ENCODE data around the gene UQCC2.

The UQCC2 gene

DNA sequence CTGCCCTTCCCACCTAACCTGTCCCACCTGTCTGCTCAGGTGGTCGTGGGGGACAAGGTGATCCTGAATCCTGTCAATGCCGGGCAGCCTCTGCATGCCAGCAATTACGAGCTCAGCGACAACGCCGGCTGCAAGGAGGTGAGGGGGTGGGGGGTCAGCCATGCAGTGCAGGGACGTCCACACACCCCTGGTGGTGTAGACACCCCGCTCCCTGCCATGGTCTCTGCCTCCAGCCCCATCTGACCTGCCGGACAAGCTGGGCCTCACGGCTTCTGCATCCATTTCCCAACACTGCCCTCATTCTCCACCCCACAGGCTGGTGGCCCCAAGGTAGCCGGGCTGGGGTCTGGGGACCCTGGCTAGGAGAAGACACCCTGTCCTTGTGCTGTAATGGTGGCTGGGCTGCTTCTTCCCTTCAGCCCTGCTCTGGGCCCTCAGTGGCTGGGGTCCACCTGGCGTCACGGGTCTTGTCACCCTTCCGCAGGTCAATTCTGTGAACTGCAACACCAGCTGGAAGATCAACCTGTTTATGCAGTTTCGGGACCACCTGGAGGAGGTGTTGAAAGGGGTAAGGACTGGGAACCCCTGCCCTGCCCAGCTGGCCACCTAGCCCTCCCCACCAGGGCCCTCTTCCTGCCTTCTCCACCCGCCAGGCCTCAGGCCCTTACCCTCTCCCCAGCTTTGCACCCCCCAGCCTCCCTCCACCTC, 52.4 kb downstream of the UQCC2 start:
- H3K36me3 ChIP-seq (ENCODE audit: control insufficient read depth, insufficient read depth, low read length): peaks cover 65% of the 10 kb centered on the region
- no peak for DNase-seq
- no peaks in the 10 kb centered on the region for H3K9me3 ChIP-seq (ENCODE audit: control insufficient read depth, low read length)
- no peak overlapping the region for H3K4me3 ChIP-seq (ENCODE audit: insufficient read depth, low read depth, low read length, poor library complexity, severe bottlenecking)
- H3K4me1 ChIP-seq (ENCODE audit: control insufficient read depth, insufficient read depth, low read length, poor library complexity, severe bottlenecking): no peaks in the 10 kb centered on the region
- H3K27me3 ChIP-seq (replicated peaks; ENCODE audit: control insufficient read depth, insufficient read depth, low read length, poor library complexity, severe bottlenecking): no peaks in the 10 kb centered on the region
- no peak overlapping the region for H3K27ac ChIP-seq (ENCODE audit: insufficient read depth, low read length, poor library complexity, severe bottlenecking)

- Histone ChIP-seq H3K27ac (ENCODE audit: insufficient read depth, low read length, poor library complexity, severe bottlenecking) (no peak overlapping the region), H3K36me3 (ENCODE audit: control insufficient read depth, insufficient read depth, low read length) (peaks cover 58% of the 10 kb centered on the region), H3K4me3 (ENCODE audit: insufficient read depth, low read depth, low read length, poor library complexity, severe bottlenecking) (no peak overlapping the region), H3K4me1 (ENCODE audit: control insufficient read depth, insufficient read depth, low read length, poor library complexity, severe bottlenecking) (no peaks in the 10 kb centered on the region), H3K9me3 (ENCODE audit: control insufficient read depth, low read length) (no peaks in the 10 kb centered on the region), H3K27me3 (replicated peaks; ENCODE audit: control insufficient read depth, insufficient read depth, low read length, poor library complexity, severe bottlenecking) (no peaks in the 10 kb centered on the region)
- no peak for DNase-seq
Observed at GRCh38 chr6:33656844-33657243, 54.7 kb downstream of the UQCC2 start.

- DNase-seq: no peak
- no peaks in the 10 kb centered on the region for H3K4me1 ChIP-seq (ENCODE audit: control insufficient read depth, insufficient read depth, low read length, poor library complexity, severe bottlenecking)
- H3K27ac ChIP-seq (ENCODE audit: insufficient read depth, low read length, poor library complexity, severe bottlenecking): no peak overlapping the region
- no peaks in the 10 kb centered on the region for H3K27me3 ChIP-seq (replicated peaks; ENCODE audit: control insufficient read depth, insufficient read depth, low read length, poor library complexity, severe bottlenecking)
- peaks cover 55% of the 10 kb centered on the region for H3K36me3 ChIP-seq (ENCODE audit: control insufficient read depth, insufficient read depth, low read length)
- no peak overlapping the region for H3K4me3 ChIP-seq (ENCODE audit: insufficient read depth, low read depth, low read length, poor library complexity, severe bottlenecking)
- H3K9me3 ChIP-seq (ENCODE audit: control insufficient read depth, low read length): no peaks in the 10 kb centered on the region
Observed at GRCh38 chr6:33654831-33655554, 56.5 kb downstream of the UQCC2 start.

GRCh38 chr6:33652002-33652401, 59.5 kb downstream of the UQCC2 start:
- no peaks in the 10 kb centered on the region for H3K9me3 ChIP-seq (ENCODE audit: control insufficient read depth, low read length)
- H3K27ac ChIP-seq (ENCODE audit: insufficient read depth, low read length, poor library complexity, severe bottlenecking): no peak overlapping the region
- peaks cover 27% of the 10 kb centered on the region for H3K36me3 ChIP-seq (ENCODE audit: control insufficient read depth, insufficient read depth, low read length)
- H3K4me3 ChIP-seq (ENCODE audit: insufficient read depth, low read depth, low read length, poor library complexity, severe bottlenecking): no peak overlapping the region
- DNase-seq: no peak
- no peaks in the 10 kb centered on the region for H3K27me3 ChIP-seq (replicated peaks; ENCODE audit: control insufficient read depth, insufficient read depth, low read length, poor library complexity, severe bottlenecking)
- H3K4me1 ChIP-seq (ENCODE audit: control insufficient read depth, insufficient read depth, low read length, poor library complexity, severe bottlenecking): no peaks in the 10 kb centered on the region

DNA sequence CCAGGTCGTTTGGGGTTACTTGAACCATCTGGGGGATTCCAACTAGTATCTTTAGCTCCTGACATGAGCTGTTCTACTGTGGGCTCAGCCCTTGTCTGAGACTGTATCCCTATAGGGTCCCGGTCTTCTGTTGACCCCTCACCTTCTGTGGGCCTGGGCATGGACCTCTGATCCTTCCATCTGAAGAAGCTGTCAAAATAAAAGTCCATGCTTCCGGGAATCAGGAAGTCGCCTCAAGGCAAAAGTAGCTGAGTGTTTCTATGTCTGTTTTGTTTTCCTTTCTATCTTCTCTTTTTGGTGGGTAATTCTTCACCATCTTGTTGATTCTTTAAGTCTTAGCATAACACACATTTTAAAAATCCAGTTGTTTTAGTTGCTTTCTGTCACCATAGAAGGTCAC, 60.1 kb downstream of the UQCC2 start:
- Histone ChIP-seq H3K36me3 (ENCODE audit: control insufficient read depth, insufficient read depth, low read length) (peaks cover 22% of the 10 kb centered on the region), H3K4me1 (ENCODE audit: control insufficient read depth, insufficient read depth, low read length, poor library complexity, severe bottlenecking) (no peaks in the 10 kb centered on the region), H3K9me3 (ENCODE audit: control insufficient read depth, low read length) (no peaks in the 10 kb centered on the region), H3K4me3 (ENCODE audit: insufficient read depth, low read depth, low read length, poor library complexity, severe bottlenecking) (no peak overlapping the region), H3K27ac (ENCODE audit: insufficient read depth, low read length, poor library complexity, severe bottlenecking) (no peak overlapping the region), H3K27me3 (replicated peaks; ENCODE audit: control insufficient read depth, insufficient read depth, low read length, poor library complexity, severe bottlenecking) (no peaks in the 10 kb centered on the region)
- DNase-seq: no peak
